Measurements from ENCODE around the gene POLR2E.

The POLR2E gene

DNA sequence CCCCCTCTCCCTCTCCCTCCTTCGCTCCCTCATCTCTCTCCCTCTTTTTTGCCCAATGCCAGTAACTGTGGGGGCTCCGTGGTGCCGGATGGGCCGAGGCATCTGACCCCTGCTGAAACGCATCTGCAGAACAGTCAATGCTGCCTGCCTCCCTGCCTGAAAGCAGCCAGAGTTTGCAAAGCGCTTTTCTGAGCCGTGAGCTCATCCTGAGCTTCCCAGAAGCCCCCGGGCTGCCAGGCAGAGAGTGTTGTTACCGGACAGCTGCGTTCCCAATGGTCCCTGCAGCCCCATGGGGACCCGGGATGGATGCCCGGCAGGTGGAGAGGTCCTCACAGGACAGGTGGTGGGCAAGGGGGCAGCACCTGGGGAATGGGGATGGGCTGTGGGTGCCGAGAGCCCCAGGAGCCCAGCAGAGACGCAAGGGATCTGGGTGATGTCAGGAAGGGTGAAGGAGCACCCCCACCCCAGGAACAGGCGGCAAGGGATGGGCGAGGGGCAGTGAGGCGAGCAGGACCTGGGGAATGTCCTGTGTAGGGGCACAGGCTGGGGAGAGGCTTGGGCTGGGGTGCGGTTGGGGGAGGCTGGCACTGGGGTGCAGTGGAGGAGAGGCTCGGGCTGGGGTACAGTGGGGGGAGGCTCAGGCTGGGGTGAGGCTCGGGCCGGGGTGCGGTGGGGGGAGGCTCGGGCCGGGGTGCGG, 41.6 kb upstream of the POLR2E start:
- Histone ChIP-seq H3K9ac (ENCODE audit: insufficient read length) (no peak overlapping the region), H3K27ac (no peak overlapping the region), H3K9me3 (ENCODE audit: low read depth, low read length) (no peaks in the 10 kb centered on the region), H3K36me3 (ENCODE audit: insufficient read depth, low read length) (no peaks in the 10 kb centered on the region), H3K4me3 (no peak overlapping the region)
- no peak for DNase-seq (ENCODE audit: low read depth, low spot score)
- TF ChIP-seq EZH2 (IDR thresholded peaks at IDR 0.05): no peak
- TF ChIP-seq POLR2AphosphoS5 (IDR thresholded peaks at IDR 0.05; ENCODE audit: borderline replicate concordance, low read depth, low read length): no peak
- TF ChIP-seq FOXP2 (optimal IDR thresholded peaks at IDR 0.05; ENCODE audit: control extremely low read depth, extremely low read length, insufficient read depth): no peak

DNA sequence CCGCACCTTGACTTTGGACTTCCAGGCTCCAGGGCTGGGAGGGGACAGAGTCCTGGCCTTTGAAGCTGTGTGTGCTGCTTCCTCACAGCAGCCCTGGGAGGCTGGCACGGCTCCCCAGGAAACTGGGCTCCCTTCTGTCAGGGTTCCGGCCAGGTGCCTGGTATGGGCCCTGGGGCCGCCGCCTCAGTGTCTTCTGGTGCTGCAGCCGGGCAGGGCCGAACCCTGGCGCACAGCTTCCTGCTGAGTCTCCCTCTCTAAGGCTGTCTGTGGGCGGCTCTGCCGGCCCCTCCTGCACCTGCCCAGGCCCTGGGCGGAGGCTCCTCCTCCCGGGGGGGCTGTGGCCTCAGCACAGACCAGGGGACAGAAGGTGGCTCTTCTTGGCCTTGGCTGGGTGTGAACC, 41.0 kb upstream of the POLR2E start:
- DNase-seq (ENCODE audit: low read depth, low spot score): no peak
- TF ChIP-seq FOXP2 (optimal IDR thresholded peaks at IDR 0.05; ENCODE audit: control extremely low read depth, extremely low read length, insufficient read depth) (no peak), EZH2 (IDR thresholded peaks at IDR 0.05) (no peak), POLR2AphosphoS5 (IDR thresholded peaks at IDR 0.05; ENCODE audit: borderline replicate concordance, low read depth, low read length) (no peak)
- Histone ChIP-seq H3K9me3 (ENCODE audit: low read depth, low read length) (no peaks in the 10 kb centered on the region), H3K36me3 (ENCODE audit: insufficient read depth, low read length) (no peaks in the 10 kb centered on the region), H3K4me3 (no peak overlapping the region), H3K27ac (no peak overlapping the region), H3K9ac (ENCODE audit: insufficient read length) (no peak overlapping the region)

- Histone ChIP-seq H3K9me3 (ENCODE audit: low read depth, low read length) (no peaks in the 10 kb centered on the region), H3K4me3 (no peak overlapping the region), H3K9ac (ENCODE audit: insufficient read length) (no peak overlapping the region), H3K36me3 (ENCODE audit: insufficient read depth, low read length) (no peaks in the 10 kb centered on the region), H3K27ac (no peak overlapping the region)
- TF ChIP-seq FOXP2 (optimal IDR thresholded peaks at IDR 0.05; ENCODE audit: control extremely low read depth, extremely low read length, insufficient read depth) (no peak), EZH2 (IDR thresholded peaks at IDR 0.05) (no peak), POLR2AphosphoS5 (IDR thresholded peaks at IDR 0.05; ENCODE audit: borderline replicate concordance, low read depth, low read length) (no peak)
- DNase-seq (ENCODE audit: low read depth, low spot score): no peak
Measured at GRCh38 chr19:1135454-1135853, 40.3 kb upstream of the POLR2E start.

GRCh38 chr19:1134431-1134830, 39.3 kb upstream of the POLR2E start:
- Histone ChIP-seq H3K36me3 (ENCODE audit: insufficient read depth, low read length) (no peaks in the 10 kb centered on the region), H3K4me3 (no peak overlapping the region), H3K9me3 (ENCODE audit: low read depth, low read length) (no peaks in the 10 kb centered on the region), H3K27ac (no peak overlapping the region), H3K9ac (ENCODE audit: insufficient read length) (no peak overlapping the region)
- no peak for DNase-seq (ENCODE audit: low read depth, low spot score)
- TF ChIP-seq EZH2 (IDR thresholded peaks at IDR 0.05) (no peak), POLR2AphosphoS5 (IDR thresholded peaks at IDR 0.05; ENCODE audit: borderline replicate concordance, low read depth, low read length) (no peak), FOXP2 (optimal IDR thresholded peaks at IDR 0.05; ENCODE audit: control extremely low read depth, extremely low read length, insufficient read depth) (no peak)

GRCh38 chr19:1133471-1133929, 38.3 kb upstream of the POLR2E start:
- TF ChIP-seq FOXP2 (optimal IDR thresholded peaks at IDR 0.05; ENCODE audit: control extremely low read depth, extremely low read length, insufficient read depth): no peak
- no peak for TF ChIP-seq EZH2 (IDR thresholded peaks at IDR 0.05)
- TF ChIP-seq POLR2AphosphoS5 (IDR thresholded peaks at IDR 0.05; ENCODE audit: borderline replicate concordance, low read depth, low read length): no peak
- Histone ChIP-seq H3K4me3 (no peak overlapping the region), H3K9ac (ENCODE audit: insufficient read length) (no peak overlapping the region), H3K9me3 (ENCODE audit: low read depth, low read length) (no peaks in the 10 kb centered on the region), H3K27ac (no peak overlapping the region), H3K36me3 (ENCODE audit: insufficient read depth, low read length) (no peaks in the 10 kb centered on the region)
- no peak for DNase-seq (ENCODE audit: low read depth, low spot score)

GRCh38 chr19:1132552-1133383, 37.6 kb upstream of the POLR2E start:
- H3K9ac ChIP-seq (ENCODE audit: insufficient read length): no peak overlapping the region
- peak overlapping the region; percentile 54 for H3K4me3 ChIP-seq
- no peaks in the 10 kb centered on the region for H3K36me3 ChIP-seq (ENCODE audit: insufficient read depth, low read length)
- H3K27ac ChIP-seq: no peak overlapping the region
- no peak for DNase-seq (ENCODE audit: low read depth, low spot score)
- TF ChIP-seq FOXP2 (optimal IDR thresholded peaks at IDR 0.05; ENCODE audit: control extremely low read depth, extremely low read length, insufficient read depth): no peak
- no peak for TF ChIP-seq EZH2 (IDR thresholded peaks at IDR 0.05)
- TF ChIP-seq POLR2AphosphoS5 (IDR thresholded peaks at IDR 0.05; ENCODE audit: borderline replicate concordance, low read depth, low read length): no peak
- H3K9me3 ChIP-seq (ENCODE audit: low read depth, low read length): no peaks in the 10 kb centered on the region

GRCh38 chr19:1131718-1132551, 36.8 kb upstream of the POLR2E start:
- Histone ChIP-seq H3K9ac (ENCODE audit: insufficient read length) (peak overlapping the region; percentile 13), H3K27ac (no peak overlapping the region), H3K36me3 (ENCODE audit: insufficient read depth, low read length) (no peaks in the 10 kb centered on the region; the same call in 1 of the 2 replicates), H3K4me3 (peak overlapping the region; percentile 54), H3K9me3 (ENCODE audit: low read depth, low read length) (no peaks in the 10 kb centered on the region)
- no peak for DNase-seq (ENCODE audit: low read depth, low spot score)
- TF ChIP-seq EZH2 (IDR thresholded peaks at IDR 0.05) (no peak), POLR2AphosphoS5 (IDR thresholded peaks at IDR 0.05; ENCODE audit: borderline replicate concordance, low read depth, low read length) (no peak), FOXP2 (optimal IDR thresholded peaks at IDR 0.05; ENCODE audit: control extremely low read depth, extremely low read length, insufficient read depth) (no peak)

All from SK-N-MC (cell line).